SIG-M5 treated with dmso at 0.1 percent for 504 hours (cell line): Measurements from ENCODE around the gene STRADA.

ENCODE experiments used
- DNase-seq: peaks from one replicate; lab custom pipeline; 2025; ENCODE audit not compliant: unreplicated experiment; lab: John Stamatoyannopoulos, UW

Gene STRADA

GRCh38 chr17:63741408-63742173 is at the start of gene STRADA:
Gene STRADA, minus strand, starts transcription at chr17:63741799. Its CDS starts 13,430 bp downstream, at chr17:63728369.
- DNase-seq, result peak; percentile 99

- DNase-seq, result no peak
Observed at GRCh38 chr17:63790057-63790456, 48.5 kb upstream of the STRADA start.

GRCh38 chr17:63786971-63787711 is 45.5 kb upstream of the STRADA start:
- no peak for DNase-seq

- no peak for DNase-seq
Observed at GRCh38 chr17:63786117-63786516, 44.5 kb upstream of the STRADA start.

GRCh38 chr17:63785556-63785955 is 44.0 kb upstream of the STRADA start:
- no peak for DNase-seq

GRCh38 chr17:63783522-63783921 is 41.9 kb upstream of the STRADA start:
- no peak for DNase-seq

- no peak for DNase-seq
Observed at GRCh38 chr17:63780928-63781327, 39.3 kb upstream of the STRADA start.

GRCh38 chr17:63780507-63780906 is 38.9 kb upstream of the STRADA start:
- DNase-seq, result peak; percentile 62

GRCh38 chr17:63775420-63775819 is 33.8 kb upstream of the STRADA start:
- no peak for DNase-seq

GRCh38 chr17:63774969-63775265 is 33.3 kb upstream of the STRADA start:
- peak; percentile 48 for DNase-seq

GRCh38 chr17:63774141-63774968 is 32.8 kb upstream of the STRADA start, which contains the start of gene DDX42:
Gene DDX42, plus strand, starts transcription at chr17:63774170. Its CDS starts 12,880 bp downstream, at chr17:63787050.
- DNase-seq, result peak; percentile 65

GRCh38 chr17:63773272-63774140 is 31.9 kb upstream of the STRADA start, which contains the start of gene CCDC47:
Gene CCDC47, minus strand, starts transcription at chr17:63773597. Its CDS starts 7,422 bp downstream, at chr17:63766175.
- peak; percentile 99 for DNase-seq

- peak; percentile 38 for DNase-seq
Observed at GRCh38 chr17:63772801-63773271, 31.2 kb upstream of the STRADA start.

- no peak for DNase-seq
Observed at GRCh38 chr17:63768433-63768832, 26.8 kb upstream of the STRADA start.

GRCh38 chr17:63766754-63767153 is 25.2 kb upstream of the STRADA start:
- DNase-seq, result no peak

GRCh38 chr17:63764716-63765115 is 23.1 kb upstream of the STRADA start:
- DNase-seq, result no peak

GRCh38 chr17:63762161-63763078 is 20.8 kb upstream of the STRADA start:
- no peak for DNase-seq

GRCh38 chr17:63760771-63761539 is 19.4 kb upstream of the STRADA start:
- DNase-seq, result no peak
